Measurements from ENCODE around the gene ADRA2B. TPM values are rescaled to one million over a fixed set of nuclear protein-coding genes. Genes with fewer than 3 reads are reported as not detected.

Gene ADRA2B
- total RNA-seq, 2 donors from 2014 or later, result 0.54 to 0.90 TPM

GRCh38 chr2:96131152-96131812 lies 14.9 kb upstream of the ADRA2B start:
- DNase-seq, result no peak
- Histone ChIP-seq H3K9me3 (no peaks in the 10 kb centered on the region), H3K27me3 (no peaks in the 10 kb centered on the region), H3K4me1 (no peaks in the 10 kb centered on the region), H3K36me3 (no peaks in the 10 kb centered on the region), H3K4me3 (no peak overlapping the region), H3K27ac (no peak overlapping the region), H3K9ac (ENCODE audit: low read depth in 2 of 2, low read length in 2 of 2) (no peak overlapping the region)
- TF ChIP-seq CTCF (IDR thresholded peaks at IDR 0.05), result no peak
- intact Hi-C loops (cut with DNase I), result no loop called here

- Histone ChIP-seq H3K4me3 (no peak overlapping the region), H3K4me1 (no peaks in the 10 kb centered on the region), H3K9ac (ENCODE audit: low read depth in 2 of 2, low read length in 2 of 2) (no peak overlapping the region), H3K9me3 (no peaks in the 10 kb centered on the region), H3K27me3 (no peaks in the 10 kb centered on the region), H3K27ac (no peak overlapping the region), H3K36me3 (no peaks in the 10 kb centered on the region)
- intact Hi-C loops (cut with DNase I), result no loop called here
- DNase-seq, result no peak
- TF ChIP-seq CTCF (IDR thresholded peaks at IDR 0.05), result no peak
Observed at GRCh38 chr2:96130483-96130882, 14.1 kb upstream of the ADRA2B start.

DNA sequence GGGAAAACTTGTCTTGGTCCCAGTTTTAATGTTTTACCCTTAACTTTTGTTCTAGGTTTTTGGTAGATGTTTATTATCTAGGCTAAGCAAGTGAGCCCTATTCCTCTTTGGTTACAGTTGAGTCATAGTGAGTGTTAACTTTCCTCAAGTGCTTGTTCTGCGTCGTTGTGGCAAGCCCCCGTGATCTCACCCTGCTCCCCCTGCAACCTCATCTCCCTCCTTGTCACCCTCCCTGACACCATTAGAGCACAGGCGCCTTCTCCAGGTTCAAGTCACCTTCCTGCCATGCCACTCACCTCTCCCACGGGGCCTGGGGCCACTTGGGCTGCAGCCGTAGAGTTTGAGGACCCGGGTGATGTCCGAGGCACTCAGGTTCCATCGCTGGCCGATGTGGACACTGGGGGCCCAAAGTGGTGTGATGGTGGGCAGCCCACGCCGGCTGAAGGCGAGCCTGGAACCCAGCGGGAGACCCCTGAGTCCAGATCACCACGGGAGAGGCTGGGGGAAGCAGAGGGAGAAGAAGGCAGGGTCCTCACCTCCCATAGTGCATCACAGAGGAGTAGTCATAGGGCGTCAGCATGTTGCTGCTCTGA lies 13.3 kb upstream of the ADRA2B start:
- Histone ChIP-seq H3K27ac (no peak overlapping the region), H3K9ac (ENCODE audit: low read depth in 2 of 2, low read length in 2 of 2) (no peak overlapping the region), H3K27me3 (no peaks in the 10 kb centered on the region), H3K9me3 (no peaks in the 10 kb centered on the region), H3K4me1 (no peaks in the 10 kb centered on the region), H3K4me3 (no peak overlapping the region), H3K36me3 (no peaks in the 10 kb centered on the region)
- intact Hi-C loops (cut with DNase I), result no loop called here
- DNase-seq, result no peak
- TF ChIP-seq CTCF (IDR thresholded peaks at IDR 0.05), result no peak

DNA sequence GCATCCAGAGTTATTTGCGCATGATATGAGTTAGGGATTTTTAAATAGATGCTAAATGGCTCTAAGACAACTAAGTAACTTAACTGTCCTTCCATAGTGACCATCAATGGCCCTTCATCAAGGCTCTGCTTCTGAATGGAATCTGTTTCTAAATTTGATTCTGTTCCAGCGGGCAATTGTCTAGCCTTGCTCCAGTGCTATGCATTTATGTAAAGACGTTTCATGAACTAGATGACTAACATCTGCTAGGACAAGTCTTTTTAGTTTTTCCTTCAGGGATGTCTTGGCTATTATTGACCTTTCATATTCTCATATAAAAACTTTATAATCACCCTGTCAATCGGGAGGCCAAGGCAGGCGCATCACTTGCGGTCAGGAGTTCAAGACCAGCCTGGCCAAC lies 12.1 kb upstream of the ADRA2B start:
- Histone ChIP-seq H3K4me1 (no peaks in the 10 kb centered on the region), H3K27me3 (no peaks in the 10 kb centered on the region), H3K9ac (ENCODE audit: low read depth in 2 of 2, low read length in 2 of 2) (no peak overlapping the region), H3K36me3 (no peaks in the 10 kb centered on the region), H3K27ac (no peak overlapping the region), H3K9me3 (no peaks in the 10 kb centered on the region), H3K4me3 (no peak overlapping the region)
- intact Hi-C loops (cut with DNase I), result no loop called here
- no peak for TF ChIP-seq CTCF (IDR thresholded peaks at IDR 0.05)
- no peak for DNase-seq

DNA sequence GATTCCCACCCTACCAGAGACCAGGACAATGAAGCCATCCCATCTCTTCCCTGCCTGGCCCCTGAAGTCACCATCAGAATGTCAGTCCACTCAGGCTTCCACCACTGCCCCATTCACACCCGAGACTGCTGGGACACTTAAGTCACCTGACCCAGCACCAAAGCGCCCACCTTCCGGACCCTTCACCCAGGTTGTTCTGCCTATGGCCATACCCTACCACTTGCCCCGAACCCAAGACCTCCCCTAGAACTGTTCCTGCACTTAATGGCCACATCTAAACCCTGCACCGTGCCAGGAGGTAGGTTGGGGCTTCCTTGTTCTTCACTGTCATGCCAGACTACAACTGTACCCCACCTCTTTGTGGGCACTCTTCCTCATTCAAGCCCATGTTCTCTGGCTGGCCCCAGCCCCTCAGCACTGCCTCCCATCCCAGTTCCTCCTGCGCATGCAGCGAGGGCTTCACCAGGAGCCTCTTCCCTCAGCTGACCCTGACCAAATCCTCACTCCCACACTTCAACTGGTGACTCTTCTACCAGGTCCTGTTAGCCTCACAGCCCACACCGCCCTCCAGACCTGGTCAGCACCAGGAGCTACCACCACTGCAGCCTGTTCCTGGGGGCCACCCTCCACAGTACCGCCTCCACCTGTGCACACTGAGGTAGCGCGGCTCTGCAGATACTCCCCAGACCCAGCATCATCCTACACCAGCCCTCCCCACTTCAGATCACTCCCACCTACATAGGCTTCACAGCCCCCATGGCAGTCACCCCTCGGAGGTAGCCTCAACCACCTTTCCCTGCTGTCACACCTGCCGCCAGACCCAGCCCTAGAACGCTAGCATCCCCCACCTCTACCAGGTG lies 8.3 kb upstream of the ADRA2B start:
- intact Hi-C loops (cut with DNase I), result no loop called here
- DNase-seq, result no peak
- Histone ChIP-seq H3K4me1 (no peaks in the 10 kb centered on the region), H3K4me3 (no peak overlapping the region), H3K9me3 (no peaks in the 10 kb centered on the region), H3K27me3 (no peaks in the 10 kb centered on the region), H3K27ac (no peak overlapping the region), H3K9ac (ENCODE audit: low read depth in 2 of 2, low read length in 2 of 2) (no peak overlapping the region), H3K36me3 (no peaks in the 10 kb centered on the region)
- TF ChIP-seq CTCF (IDR thresholded peaks at IDR 0.05), result no peak

All from colonic mucosa (tissue), 4 donors.